ENCODE measurements around the gene HAUS7.

HAUS7 gene

DNA sequence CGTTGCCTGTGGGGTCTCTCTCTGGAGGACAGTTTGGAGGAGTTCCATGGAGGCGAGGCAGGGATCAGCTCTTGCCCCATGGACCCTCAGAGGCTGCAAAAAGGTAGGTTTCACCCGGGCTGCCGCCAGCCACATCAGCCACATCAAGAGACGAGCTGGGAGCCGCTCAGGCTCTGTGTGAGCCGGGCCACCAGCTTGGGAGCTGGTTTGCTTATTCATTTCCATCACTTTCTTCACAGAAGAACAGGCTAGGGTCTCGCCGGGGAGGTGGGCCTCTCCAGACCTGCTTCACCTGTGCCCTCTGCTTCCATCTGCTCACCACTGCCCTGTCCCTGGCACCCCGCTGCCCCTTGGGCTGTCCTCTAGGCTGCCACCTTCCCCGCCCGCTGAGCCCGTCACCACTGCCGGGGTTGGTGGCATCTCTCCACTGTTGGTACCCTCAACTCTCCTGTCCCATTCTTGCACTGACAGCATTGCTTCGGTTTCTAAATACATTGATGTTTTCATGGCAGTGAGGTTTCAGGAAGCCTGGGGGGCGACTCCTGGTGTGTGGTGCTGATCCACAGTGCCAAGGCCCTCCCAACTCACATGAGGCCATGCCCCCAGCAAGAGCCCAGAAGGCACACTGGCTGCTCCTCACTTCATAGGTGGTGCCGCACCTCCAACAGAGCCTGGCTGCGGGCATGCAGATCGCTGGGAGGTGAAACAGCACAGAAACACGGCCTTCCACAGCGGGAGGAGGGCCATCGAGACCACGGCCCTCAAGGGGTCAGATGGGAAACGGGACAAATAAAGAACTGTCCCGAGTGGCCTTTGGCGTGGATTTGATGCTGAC is 20.0 kb downstream of the HAUS7 start:
- no peak for FAIRE-seq

DNA sequence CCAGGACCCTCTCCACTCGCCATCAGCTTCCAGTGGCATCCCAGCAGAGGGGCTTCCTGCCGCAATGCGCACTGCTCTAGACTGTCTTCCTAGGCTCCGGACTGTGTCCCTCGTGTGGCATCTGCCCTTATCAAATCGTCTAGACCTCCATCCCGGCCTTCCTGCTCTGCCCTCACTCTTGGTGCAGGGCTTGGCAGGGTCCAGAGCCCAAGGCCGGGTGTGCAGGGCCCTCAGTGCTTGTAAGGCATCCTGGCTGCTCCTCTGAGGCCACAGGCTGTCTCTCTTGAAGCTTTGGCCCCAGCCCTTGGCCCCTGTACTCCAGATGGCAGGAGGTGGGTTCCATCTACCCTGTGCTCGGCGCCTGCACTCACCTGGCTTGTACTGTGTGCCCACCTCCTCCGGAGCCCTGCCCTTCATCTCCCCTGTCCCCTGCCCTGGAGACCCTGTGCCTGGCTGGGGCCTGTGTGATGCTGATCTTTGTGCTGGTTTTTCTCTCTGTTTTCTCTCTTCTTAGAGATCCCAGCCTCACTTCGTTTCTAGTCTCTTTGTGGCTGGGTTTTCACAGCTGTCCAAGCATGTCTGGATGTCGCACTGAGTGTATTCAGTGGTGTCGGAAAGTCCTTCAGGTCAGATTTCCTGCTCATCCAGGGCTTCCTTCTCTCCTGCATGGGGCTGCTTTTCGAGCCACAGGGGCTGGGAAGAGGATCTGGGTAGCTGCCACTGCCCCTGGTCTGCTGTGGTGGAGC is 20.8 kb downstream of the HAUS7 start:
- FAIRE-seq = no peak

- FAIRE-seq = no peak
These were observed 21.6 kb downstream of the HAUS7 start for GRCh38 chrX:153448556-153449367.

- no peak for FAIRE-seq
These were observed 22.8 kb downstream of the HAUS7 start for GRCh38 chrX:153447581-153447960.

- no peak for FAIRE-seq
These were observed 23.3 kb downstream of the HAUS7 start for GRCh38 chrX:153446950-153447580.

GRCh38 chrX:153446636-153446936 is 23.8 kb downstream of the HAUS7 start:
- no peak for FAIRE-seq

DNA sequence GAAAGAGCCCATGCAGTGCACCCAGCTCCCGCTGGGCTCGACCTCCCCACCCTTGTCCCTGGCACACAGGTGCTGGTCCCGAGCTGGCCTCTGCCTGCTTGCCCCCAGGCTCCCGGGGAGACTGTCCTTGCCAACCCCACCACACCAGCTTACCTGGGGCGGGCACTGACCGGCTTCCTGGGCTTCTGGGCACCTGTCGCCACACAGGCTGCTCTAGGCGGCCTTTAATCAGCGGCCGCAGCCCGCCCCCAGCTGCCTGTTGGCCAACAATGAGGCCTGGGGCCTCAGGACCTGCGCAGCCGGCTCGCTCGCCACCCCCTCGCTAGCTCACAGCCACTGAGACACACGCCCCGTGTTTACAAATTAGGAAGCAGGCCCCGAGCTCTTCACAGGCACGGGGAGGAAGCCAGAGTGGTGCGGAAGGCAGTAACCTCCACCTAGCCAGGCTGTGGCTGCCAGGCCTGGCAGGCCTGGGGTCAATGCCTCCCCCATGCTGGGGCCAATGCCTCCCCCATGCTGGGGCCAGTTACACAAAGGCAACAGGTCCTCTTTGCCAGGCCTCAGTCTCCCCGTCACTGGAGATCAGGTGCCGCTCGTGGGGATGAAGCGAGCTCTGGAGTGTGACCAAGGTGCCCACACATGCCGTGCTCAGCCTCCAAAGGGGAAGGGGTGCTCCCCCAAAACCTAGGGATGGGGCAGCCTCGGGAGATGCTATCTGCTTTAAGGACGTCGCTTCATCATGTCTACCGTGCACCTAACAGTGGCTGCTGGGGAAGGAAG is 24.3 kb downstream of the HAUS7 start, which contains the start of gene TREX2:
Gene TREX2, minus strand, starts transcription at position 201 of the 780 bp plus-strand sequence. CDS start 626 bp downstream, outside the sequence.
- FAIRE-seq = no peak

DNA sequence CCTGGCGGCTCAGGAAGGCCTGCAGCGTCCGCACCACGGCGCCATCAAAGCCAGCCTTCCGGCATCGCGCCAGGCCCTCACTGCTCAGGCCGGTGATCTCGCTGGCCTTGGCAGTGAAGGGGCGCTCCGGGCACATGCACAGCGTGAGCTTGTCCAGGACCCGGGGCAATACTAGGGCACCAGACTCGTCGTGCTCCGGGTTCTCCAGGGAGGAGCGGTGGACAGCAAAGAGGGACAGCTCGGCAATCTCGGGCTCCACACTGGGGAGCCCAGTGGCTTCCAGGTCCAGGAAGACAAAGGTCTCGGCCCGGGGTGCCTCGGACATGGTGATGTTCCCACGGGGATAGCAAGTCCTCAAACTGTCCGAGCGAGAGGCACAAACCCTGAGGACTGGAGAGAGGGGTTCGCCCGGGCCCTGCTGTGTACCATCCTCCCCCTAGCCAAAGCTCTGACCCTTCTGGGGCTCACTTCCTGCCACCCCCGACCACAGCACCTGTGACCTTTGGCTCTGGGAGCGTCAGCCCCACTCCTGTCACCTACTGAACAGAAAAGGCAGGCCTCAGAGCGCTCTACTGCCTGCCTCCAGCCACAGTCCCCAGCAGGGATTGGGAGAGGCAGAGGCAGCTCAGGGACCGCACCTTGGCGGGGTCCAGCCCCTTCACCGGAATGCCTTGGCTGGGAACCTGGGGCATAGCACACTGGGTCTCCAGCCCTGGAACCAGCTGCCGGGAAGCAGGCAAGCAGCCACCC is 25.1 kb downstream of the HAUS7 start:
- no peak for FAIRE-seq

GRCh38 chrX:153444333-153445011 is 25.9 kb downstream of the HAUS7 start:
- FAIRE-seq = no peak

DNA sequence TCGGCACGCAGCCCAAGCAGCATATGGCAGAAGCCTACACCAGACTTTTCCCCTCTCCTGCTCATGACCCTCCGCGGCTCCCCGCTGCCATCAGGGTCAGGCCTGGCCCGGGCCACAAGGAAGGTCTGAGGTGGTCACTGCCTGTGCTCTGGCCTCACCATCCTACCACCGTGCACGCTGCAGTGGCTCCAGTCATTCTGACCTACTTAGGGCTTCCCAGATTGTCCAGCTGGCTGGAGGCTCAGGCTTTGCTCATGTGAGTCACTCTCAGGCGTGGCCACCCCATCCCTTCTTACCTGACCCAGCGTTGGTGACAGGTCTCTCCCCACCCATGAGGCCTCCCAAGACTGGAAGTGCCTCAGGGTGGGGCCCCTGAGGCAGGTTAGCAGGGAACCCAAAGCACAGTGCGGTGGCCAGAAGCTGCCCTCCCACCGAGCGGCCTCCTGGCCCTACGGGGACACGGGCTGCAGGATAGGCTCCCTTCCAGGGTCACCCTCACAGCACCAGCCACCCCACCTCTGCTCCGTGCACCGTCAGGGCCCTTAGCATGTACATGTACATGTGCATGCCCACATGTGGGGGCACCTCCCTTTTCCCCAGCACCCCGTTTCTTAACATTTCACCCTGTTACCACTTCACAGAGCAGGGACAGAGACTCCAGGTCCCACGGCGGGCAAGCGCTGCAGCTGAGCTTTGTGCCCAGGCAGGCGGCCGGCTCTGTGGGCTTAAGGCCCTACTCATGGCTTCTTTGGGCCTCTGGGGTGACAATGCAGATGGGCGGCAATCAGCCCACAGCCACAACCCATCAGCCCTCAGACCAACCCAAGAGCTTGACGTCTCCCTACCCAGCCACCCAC is 26.7 kb downstream of the HAUS7 start:
- FAIRE-seq = no peak

DNA sequence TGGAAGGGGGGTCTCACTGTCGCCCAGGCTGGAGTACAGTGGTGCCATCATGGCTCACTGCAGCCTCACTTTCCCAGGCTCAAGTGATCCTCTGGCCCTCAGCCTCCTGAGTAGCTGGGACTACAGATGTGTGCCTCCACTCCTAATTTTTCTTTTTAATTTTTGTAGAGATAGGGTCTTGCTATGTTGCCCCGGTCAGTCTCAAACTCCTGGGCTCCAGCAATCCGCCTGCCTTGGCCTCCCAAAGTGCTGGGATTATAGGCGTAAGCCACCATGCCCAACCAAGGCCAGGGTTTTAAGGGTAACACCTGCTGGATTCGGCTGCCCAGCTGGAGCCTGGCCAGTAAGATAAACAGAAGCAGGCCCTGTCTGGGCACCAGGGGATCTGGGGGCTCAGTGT is 27.9 kb downstream of the HAUS7 start:
- FAIRE-seq = no peak

- FAIRE-seq = no peak
These were observed 28.4 kb downstream of the HAUS7 start for GRCh38 chrX:153441981-153442380.

- no peak for FAIRE-seq
These were observed 29.1 kb downstream of the HAUS7 start for GRCh38 chrX:153441296-153441695.

DNA sequence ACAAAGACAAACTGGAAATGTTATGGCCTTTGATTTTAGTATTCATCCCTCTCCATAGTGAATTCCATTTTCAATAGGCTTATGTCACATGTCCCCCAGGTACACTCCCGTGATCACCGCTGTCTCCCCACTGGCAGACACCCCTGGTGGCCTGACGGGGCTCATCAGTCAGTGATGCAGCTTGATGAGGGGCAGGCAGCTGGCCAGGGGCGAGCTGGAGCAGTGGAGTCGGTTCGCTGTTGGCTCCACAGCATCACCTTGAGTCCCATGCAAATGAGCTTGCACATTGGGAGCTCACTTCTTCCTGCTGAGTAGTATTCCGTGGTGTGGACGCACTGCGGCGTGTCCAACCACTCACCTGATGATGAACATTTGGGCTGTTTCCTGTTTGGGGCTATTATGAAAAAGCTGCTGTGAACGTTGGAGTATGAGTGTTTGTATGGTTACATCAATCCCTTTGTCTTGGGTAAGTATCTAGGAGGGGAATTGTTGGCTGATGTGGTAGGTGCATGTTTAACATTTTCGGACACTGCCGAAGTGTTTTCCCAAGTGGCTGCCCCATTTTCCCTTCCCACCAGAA is 29.7 kb downstream of the HAUS7 start:
- no peak for FAIRE-seq

GRCh38 chrX:153439977-153440376 is 30.4 kb downstream of the HAUS7 start:
- FAIRE-seq = no peak

GRCh38 chrX:153438532-153438931 is 31.8 kb downstream of the HAUS7 start:
- FAIRE-seq = no peak

DNA sequence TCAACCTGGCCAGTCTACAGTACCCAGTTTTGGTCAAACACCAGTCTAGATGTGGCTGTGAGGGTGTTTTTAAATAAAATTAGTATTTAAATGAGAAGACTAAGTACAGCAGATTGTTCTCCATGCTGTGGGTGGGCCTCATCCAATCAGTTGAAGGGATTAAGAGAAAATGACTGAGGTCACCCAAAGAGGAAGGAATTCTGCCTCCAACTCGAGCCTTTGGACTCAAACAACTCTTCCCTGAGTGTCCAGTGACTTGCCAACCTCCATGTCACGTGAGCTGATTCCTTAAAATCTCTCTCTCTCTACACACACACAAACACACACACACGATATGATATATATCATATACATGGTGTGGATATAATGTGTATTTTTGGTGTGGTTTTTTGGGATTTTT is 34.5 kb downstream of the HAUS7 start:
- FAIRE-seq = no peak

- no peak for FAIRE-seq
These were observed 35.6 kb downstream of the HAUS7 start for GRCh38 chrX:153434801-153435200.

GRCh38 chrX:153433781-153434285 is 36.5 kb downstream of the HAUS7 start:
- no peak for FAIRE-seq
